GM21390 (cell line): ENCODE measurements around the gene ZNF780A.
"Not testable (repeated sequence)": the region's sequence is repeated elsewhere in the genome, so short reads cannot be mapped to it uniquely, and the experiment has no call there.

Source experiments
- ATAC-seq: cut with Tn5 transposase; IDR thresholded peaks from one replicate; pipeline ENCODE4 v1.9.1; 2021; ENCODE audit not compliant: unreplicated experiment

Gene ZNF780A

GRCh38 chr19:40088299-40089047 lies 2.3 kb downstream of the ZNF780A start:
- ATAC-seq = no peak

- ATAC-seq = no peak
Observed at GRCh38 chr19:40084948-40085347, 5.8 kb downstream of the ZNF780A start.

GRCh38 chr19:40081411-40081810 lies 9.3 kb downstream of the ZNF780A start:
- ATAC-seq = no peak

- no peak for ATAC-seq
Observed at GRCh38 chr19:40080289-40080688, 10.5 kb downstream of the ZNF780A start.

- ATAC-seq = no peak
Observed at GRCh38 chr19:40078377-40078776, 12.4 kb downstream of the ZNF780A start.

GRCh38 chr19:40070058-40070457 lies 20.7 kb downstream of the ZNF780A start:
- no peak for ATAC-seq

GRCh38 chr19:40059624-40060023 lies 31.1 kb downstream of the ZNF780A start:
- no peak for ATAC-seq

- no peak for ATAC-seq
Observed at GRCh38 chr19:40057166-40057565, 33.6 kb downstream of the ZNF780A start.

- no peak for ATAC-seq
Observed at GRCh38 chr19:40056505-40056904, 34.2 kb downstream of the ZNF780A start.

GRCh38 chr19:40055832-40056504 lies 34.8 kb downstream of the ZNF780A start, which contains the start of gene ZNF780B:
TSS of gene ZNF780B (minus strand) at chr19:40056231. CDS start at chr19:40050332, 5,899 bp downstream.
- ATAC-seq = no peak

- ATAC-seq = no peak
Observed at GRCh38 chr19:40055049-40055448, 35.7 kb downstream of the ZNF780A start.

- ATAC-seq = no peak
Observed at GRCh38 chr19:40054632-40055031, 36.1 kb downstream of the ZNF780A start.

- no peak for ATAC-seq
Observed at GRCh38 chr19:40053491-40053890, 37.3 kb downstream of the ZNF780A start.

GRCh38 chr19:40041718-40042117 lies 49.0 kb downstream of the ZNF780A start:
- not testable (repeated sequence) for ATAC-seq

GRCh38 chr19:40038047-40038446 lies 52.7 kb downstream of the ZNF780A start:
- ATAC-seq = not testable (repeated sequence)

GRCh38 chr19:40035996-40036395 lies 54.7 kb downstream of the ZNF780A start:
- no peak for ATAC-seq

- ATAC-seq = no peak
Observed at GRCh38 chr19:40033989-40034560, 56.7 kb downstream of the ZNF780A start.

GRCh38 chr19:40026597-40026970 lies 64.2 kb downstream of the ZNF780A start:
- no peak for ATAC-seq

GRCh38 chr19:40025938-40026596 lies 64.7 kb downstream of the ZNF780A start:
- no peak for ATAC-seq

GRCh38 chr19:40023969-40024368 lies 66.8 kb downstream of the ZNF780A start:
- ATAC-seq = no peak
